ENCODE data around the gene SEPTIN8. TPM values are rescaled to one million over a fixed set of nuclear protein-coding genes. Genes with fewer than 3 reads are reported as not detected.

Gene SEPTIN8
- total and polyA plus RNA-seq, 10 of the 15 experiments (the other 5 are each of a cell fraction or from before 2014, with no cell fraction given) = 6.1 to 96.1 (median 29.4) TPM

DNA sequence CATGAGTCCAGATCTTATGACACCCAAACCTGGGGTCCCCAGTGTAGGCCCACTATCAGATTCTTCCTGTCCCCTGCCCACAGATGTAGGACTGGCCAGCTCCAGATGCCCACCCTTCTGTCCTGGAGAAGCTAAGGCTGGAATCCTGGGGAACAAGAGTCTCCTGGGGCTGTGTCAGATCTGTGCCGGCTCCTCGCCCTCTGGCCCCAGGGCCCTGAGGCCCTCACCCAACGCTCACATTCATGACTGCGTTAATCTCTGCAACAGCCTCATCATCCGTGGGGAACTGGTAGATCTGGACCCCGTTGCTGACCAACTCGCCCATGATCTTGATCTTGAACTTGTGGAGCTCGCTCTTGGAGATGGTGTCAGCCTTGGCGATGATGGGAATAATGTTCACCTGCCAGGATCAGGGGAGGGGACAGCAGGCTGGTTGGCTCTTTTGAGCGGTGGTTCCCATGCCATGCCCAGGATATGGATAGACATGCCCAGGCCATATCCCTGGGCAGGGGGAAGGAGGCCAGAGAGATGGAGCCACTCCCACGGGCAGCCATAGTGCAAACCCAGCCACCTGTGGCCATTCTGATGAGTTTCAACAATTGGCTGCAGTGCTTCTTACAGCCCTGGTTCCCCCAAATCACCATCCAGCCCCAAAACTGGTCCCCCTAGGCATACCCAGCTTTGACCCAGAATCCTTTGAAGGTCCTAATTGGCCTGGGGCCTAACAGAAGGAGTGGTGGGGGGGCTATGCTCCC lies 14.6 kb downstream of the SEPTIN8 start:
- POLR2A ChIA-PET = no interaction called here
- DNase-seq (ENCODE audit: low read depth, low spot score) = no peak
- TF ChIP-seq RUNX3 (IDR thresholded peaks at IDR 0.05; ENCODE audit: low read length) (no peak), DPF2 (IDR thresholded peaks at IDR 0.05) (no peak), RELA (IDR thresholded peaks at IDR 0.05; ENCODE audit: borderline replicate concordance, partially characterized antibody) (no peak), IRF4 (IDR thresholded peaks at IDR 0.05; ENCODE audit: low read depth, low read length) (no peak), WRNIP1 (IDR thresholded peaks at IDR 0.05; ENCODE audit: borderline replicate concordance, low read depth, low read length) (no peak)
- CTCF ChIA-PET = interaction anchor here (0.8 to 1.2 kb wide), 3 partner anchors 9 to 57 kb away, joined by 3 to 4 read pairs (median 3); no protein-coding TSS in a partner anchor
- Histone ChIP-seq H3K4me1 (ENCODE audit: control insufficient read depth, insufficient read depth, low read length) (no peaks in the 10 kb centered on the region), H3K4me2 (ENCODE audit: control insufficient read depth, insufficient read depth) (no peak overlapping the region), H3K9me3 (replicated peaks; ENCODE audit: control insufficient read depth, insufficient read depth, low read length) (no peaks in the 10 kb centered on the region), H3K79me2 (ENCODE audit: control insufficient read depth, insufficient read depth, low read length) (no peaks in the 10 kb centered on the region), H4K20me1 (ENCODE audit: control insufficient read depth, insufficient read depth) (no peaks in the 10 kb centered on the region), H3K9ac (ENCODE audit: control insufficient read depth, insufficient read depth, low read length) (no peak overlapping the region), H3K4me3 (no peak overlapping the region), H2AFZ (ENCODE audit: control insufficient read depth, low read depth, low read length) (no peak overlapping the region), H3K36me3 (ENCODE audit: control insufficient read depth in 2 of 2, insufficient read depth in 2 of 2, low read length in 1 of 2) (peaks cover 6 to 25% of the 10 kb centered on the region in 2 experiments), H3K27ac (ENCODE audit: control insufficient read depth, insufficient read depth) (no peak overlapping the region), H3K27me3 (replicated peaks in 1 of 2; ENCODE audit: control insufficient read depth in 2 of 2, insufficient read depth in 2 of 2, low read length in 1 of 2) (no peaks in the 10 kb centered on the region)
- no TSS peak for BruUV-seq (replicated peaks)
- intact Hi-C loops (cut with micrococcal nuclease; ENCODE audit: unreplicated experiment) = no loop called here
- in situ Hi-C loops (cut with MboI) = no loop called here
- no peak for FAIRE-seq
- RAD21 ChIA-PET (ENCODE audit: unreplicated experiment) = no interaction called here
- SMC1A ChIA-PET (ENCODE audit: uncharacterized antibody, unreplicated experiment) = interaction anchor here (0.6 to 2.0 kb wide), 3 partner anchors 8 to 59 kb away, joined by 3 to 7 read pairs (median 3); no protein-coding TSS in a partner anchor
- WGBS (ENCODE audit: insufficient coverage, insufficient replicate concordance, low lambda C conversion rate, missing lambda C conversion rate) = 89% methylated on average over 11 of the region's 11 CpGs
- no peak for ATAC-seq

Data from GM12878 (cell line).